Adrenal gland (tissue), 12 donors: ENCODE data around the gene IL4R. TPM values are rescaled to one million over a fixed set of nuclear protein-coding genes. Genes with fewer than 3 reads are reported as not detected.

Source experiments
- polyA plus RNA-seq, 3 donors: library from polyadenylated mRNA; stranded (reverse); fragments of 200-250 nt in 2 of 3; fragments of 350-450 nt in 1 of 3; fragmentation: Illumina TruSeq in 1 of 3; extraction: RNeasy Lipid Tissue Mini Kit (QIAGEN cat#74804) in 1 of 3; gene quantifications; one replicate each; pipeline ENCODE4 v1.2.3, GENCODE V29; 2013 to 2014
- total RNA-seq, 9 donors: library from RNA; depleted of rRNA in 4 of 9; stranded (reverse); fragments of >200 nt in 4 of 9; fragments of 120-200 nt in 1 of 9; fragmentation: NEBNext Ultra II Directional in 1 of 9; extraction: Animal tissue kit (Norgen Biotek cat#: 25700) in 1 of 9; gene quantifications; one replicate each; pipeline versions ENCODE4 v1.1.0 to v1.2.4, GENCODE V29; 2013 to 2023
- donor health status: healthy with polysubstance abuse.
- donor health status: Bipolar disorder and iron deficiency.
- donor health status: DM: yes; HTN: yes; CAD: no.
- donor health status: DM: no; HTN: no; CAD: no.
- donor health status: DM: no; HTN: no; CAD: no.
- donor health status: DM: yes; HTN: yes; CAD: no.

The IL4R gene
- total and polyA plus RNA-seq, 12 donors, result 3.1 to 142 (median 50.0) TPM

Other genes starting within 250 kb of the IL4R start
- gene C16orf82, start 247.0 kb upstream of the IL4R start, total RNA-seq, result not detected
- gene C16orf82, start 247.0 kb upstream of the IL4R start, polyA plus RNA-seq, result not detected
- gene KDM8, start 110.4 kb upstream of the IL4R start, total RNA-seq, result 10 to 100 TPM in 3 of 9 donors, 1 to 10 TPM in 6; 3.4 to 10.9 (median 7.0) TPM
- gene KDM8, start 110.4 kb upstream of the IL4R start, polyA plus RNA-seq, result 10 to 100 TPM in 2 of 3 donors, 1 to 10 TPM in 1; 3.7 to 14.6 (median 11.5) TPM
- 100 to 1,000 TPM in 1 of 9 donors, 10 to 100 TPM in 8; 69.2 to 182 (median 90.0) TPM for gene NSMCE1, start 45.2 kb upstream of the IL4R start, total RNA-seq
- 10 to 100 TPM; 54.3 to 93.9 (median 79.4) TPM for gene NSMCE1, start 45.2 kb upstream of the IL4R start, polyA plus RNA-seq
- gene IL21R, start 88.2 kb downstream of the IL4R start, total RNA-seq, result 1 to 10 TPM in 1 of 9 donors, under 1 TPM in 7, not detected in 1; 0.14 to 2.6 (median 0.44) TPM
- under 1 TPM; 0.08 to 0.55 (median 0.17) TPM for gene IL21R, start 88.2 kb downstream of the IL4R start, polyA plus RNA-seq
- gene GTF3C1, start 235.9 kb downstream of the IL4R start, total RNA-seq, result 100 to 1,000 TPM in 2 of 9 donors, 10 to 100 TPM in 7; 55.1 to 105 (median 78.4) TPM
- gene GTF3C1, start 235.9 kb downstream of the IL4R start, polyA plus RNA-seq, result 100 to 1,000 TPM in 2 of 3 donors, 10 to 100 TPM in 1; 51.0 to 225 (median 130) TPM
- 10 to 100 TPM; 11.4 to 80.4 (median 17.7) TPM for gene KATNIP, start 236.2 kb downstream of the IL4R start, total RNA-seq
- 10 to 100 TPM in 2 of 3 donors, 1 to 10 TPM in 1; 9.1 to 17.6 (median 10.3) TPM for gene KATNIP, start 236.2 kb downstream of the IL4R start, polyA plus RNA-seq